ENCODE data around the gene LCP2. TPM values are rescaled to one million over a fixed set of nuclear protein-coding genes. Genes with fewer than 3 reads are reported as not detected.

The LCP2 gene
- total RNA-seq, 2 donors from 2014 or later, result 56.9 to 76.5 TPM

GRCh38 chr5:170217831-170218230, 79.7 kb downstream of the LCP2 start:
- Histone ChIP-seq H3K36me3 (no peaks in the 10 kb centered on the region), H3K4me3 (no peak overlapping the region), H3K27me3 (replicated peaks; ENCODE audit: insufficient read depth) (no peaks in the 10 kb centered on the region), H3K9me3 (no peaks in the 10 kb centered on the region), H3K27ac (no peak overlapping the region), H3K4me1 (ENCODE audit: control insufficient read depth in 1 of 2, low read depth in 2 of 2) (no peaks in the 10 kb centered on the region)
- ATAC-seq (ENCODE audit: insufficient number of reproducible peaks, low FRiP score, low read depth) (no peak), DNase-seq (ENCODE audit: low spot score) (no peak)
- TF ChIP-seq, protein P1, sequence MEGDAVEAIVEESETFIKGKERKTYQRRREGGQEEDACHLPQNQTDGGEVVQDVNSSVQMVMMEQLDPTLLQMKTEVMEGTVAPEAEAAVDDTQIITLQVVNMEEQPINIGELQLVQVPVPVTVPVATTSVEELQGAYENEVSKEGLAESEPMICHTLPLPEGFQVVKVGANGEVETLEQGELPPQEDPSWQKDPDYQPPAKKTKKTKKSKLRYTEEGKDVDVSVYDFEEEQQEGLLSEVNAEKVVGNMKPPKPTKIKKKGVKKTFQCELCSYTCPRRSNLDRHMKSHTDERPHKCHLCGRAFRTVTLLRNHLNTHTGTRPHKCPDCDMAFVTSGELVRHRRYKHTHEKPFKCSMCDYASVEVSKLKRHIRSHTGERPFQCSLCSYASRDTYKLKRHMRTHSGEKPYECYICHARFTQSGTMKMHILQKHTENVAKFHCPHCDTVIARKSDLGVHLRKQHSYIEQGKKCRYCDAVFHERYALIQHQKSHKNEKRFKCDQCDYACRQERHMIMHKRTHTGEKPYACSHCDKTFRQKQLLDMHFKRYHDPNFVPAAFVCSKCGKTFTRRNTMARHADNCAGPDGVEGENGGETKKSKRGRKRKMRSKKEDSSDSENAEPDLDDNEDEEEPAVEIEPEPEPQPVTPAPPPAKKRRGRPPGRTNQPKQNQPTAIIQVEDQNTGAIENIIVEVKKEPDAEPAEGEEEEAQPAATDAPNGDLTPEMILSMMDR (IDR thresholded peaks at IDR 0.05), result no peak

- TF ChIP-seq, protein P1 (IDR thresholded peaks at IDR 0.05), result peak; percentile 21
- H3K4me1 ChIP-seq (ENCODE audit: control insufficient read depth in 1 of 2, low read depth in 2 of 2), result no peaks in the 10 kb centered on the region
- H3K27me3 ChIP-seq (replicated peaks; ENCODE audit: insufficient read depth), result no peaks in the 10 kb centered on the region
- H3K27ac ChIP-seq, result no peak overlapping the region
- ATAC-seq (ENCODE audit: insufficient number of reproducible peaks, low FRiP score, low read depth) (no peak), DNase-seq (ENCODE audit: low spot score) (no peak)
- H3K9me3 ChIP-seq, result no peaks in the 10 kb centered on the region
- H3K36me3 ChIP-seq, result no peaks in the 10 kb centered on the region
- H3K4me3 ChIP-seq, result no peak overlapping the region
These were observed 81.2 kb downstream of the LCP2 start for GRCh38 chr5:170216257-170216864.

- no peak overlapping the region for H3K4me3 ChIP-seq
- H3K27me3 ChIP-seq (replicated peaks; ENCODE audit: insufficient read depth), result no peaks in the 10 kb centered on the region
- TF ChIP-seq, protein P1 (IDR thresholded peaks at IDR 0.05), result no peak
- H3K9me3 ChIP-seq, result no peaks in the 10 kb centered on the region
- DNase-seq (ENCODE audit: low spot score) (no peak), ATAC-seq (ENCODE audit: insufficient number of reproducible peaks, low FRiP score, low read depth) (no peak)
- no peak overlapping the region for H3K27ac ChIP-seq
- H3K4me1 ChIP-seq (ENCODE audit: control insufficient read depth in 1 of 2, low read depth in 2 of 2), result no peaks in the 10 kb centered on the region
- no peaks in the 10 kb centered on the region for H3K36me3 ChIP-seq
These were observed 85.8 kb downstream of the LCP2 start for GRCh38 chr5:170211575-170212334.

GRCh38 chr5:170206958-170207357, 90.6 kb downstream of the LCP2 start:
- DNase-seq (ENCODE audit: low spot score), result no peak
- H3K36me3 ChIP-seq, result no peaks in the 10 kb centered on the region
- no peak overlapping the region for H3K27ac ChIP-seq
- no peak for ATAC-seq (ENCODE audit: insufficient number of reproducible peaks, low FRiP score, low read depth)
- no peaks in the 10 kb centered on the region for H3K4me1 ChIP-seq (ENCODE audit: control insufficient read depth in 1 of 2, low read depth in 2 of 2)
- TF ChIP-seq, protein P1 (IDR thresholded peaks at IDR 0.05), result no peak
- H3K27me3 ChIP-seq (replicated peaks; ENCODE audit: insufficient read depth), result no peaks in the 10 kb centered on the region
- no peaks in the 10 kb centered on the region for H3K9me3 ChIP-seq
- H3K4me3 ChIP-seq, result no peak overlapping the region

- Histone ChIP-seq H3K27ac (no peak overlapping the region), H3K27me3 (replicated peaks; ENCODE audit: insufficient read depth) (no peaks in the 10 kb centered on the region), H3K4me1 (ENCODE audit: control insufficient read depth in 1 of 2, low read depth in 2 of 2) (no peaks in the 10 kb centered on the region), H3K9me3 (no peaks in the 10 kb centered on the region), H3K36me3 (no peaks in the 10 kb centered on the region), H3K4me3 (no peak overlapping the region)
- DNase-seq (ENCODE audit: low spot score) (no peak), ATAC-seq (ENCODE audit: insufficient number of reproducible peaks, low FRiP score, low read depth) (no peak)
- TF ChIP-seq, protein P1 (IDR thresholded peaks at IDR 0.05), result no peak
These were observed 91.4 kb downstream of the LCP2 start for GRCh38 chr5:170206216-170206615.

Measured in thoracic aorta (tissue), 2 donors.